ENCODE data around the gene FAHD2A.
A peak's percentile ranks its signal among the peaks of the same experiment; 100 is the strongest.
"Not testable (repeated sequence)": the region's sequence is repeated elsewhere in the genome, so short reads cannot be mapped to it uniquely, and the experiment has no call there.

Gene FAHD2A, protein sequence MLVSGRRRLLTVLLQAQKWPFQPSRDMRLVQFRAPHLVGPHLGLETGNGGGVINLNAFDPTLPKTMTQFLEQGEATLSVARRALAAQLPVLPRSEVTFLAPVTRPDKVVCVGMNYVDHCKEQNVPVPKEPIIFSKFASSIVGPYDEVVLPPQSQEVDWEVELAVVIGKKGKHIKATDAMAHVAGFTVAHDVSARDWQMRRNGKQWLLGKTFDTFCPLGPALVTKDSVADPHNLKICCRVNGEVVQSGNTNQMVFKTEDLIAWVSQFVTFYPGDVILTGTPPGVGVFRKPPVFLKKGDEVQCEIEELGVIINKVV

DNA sequence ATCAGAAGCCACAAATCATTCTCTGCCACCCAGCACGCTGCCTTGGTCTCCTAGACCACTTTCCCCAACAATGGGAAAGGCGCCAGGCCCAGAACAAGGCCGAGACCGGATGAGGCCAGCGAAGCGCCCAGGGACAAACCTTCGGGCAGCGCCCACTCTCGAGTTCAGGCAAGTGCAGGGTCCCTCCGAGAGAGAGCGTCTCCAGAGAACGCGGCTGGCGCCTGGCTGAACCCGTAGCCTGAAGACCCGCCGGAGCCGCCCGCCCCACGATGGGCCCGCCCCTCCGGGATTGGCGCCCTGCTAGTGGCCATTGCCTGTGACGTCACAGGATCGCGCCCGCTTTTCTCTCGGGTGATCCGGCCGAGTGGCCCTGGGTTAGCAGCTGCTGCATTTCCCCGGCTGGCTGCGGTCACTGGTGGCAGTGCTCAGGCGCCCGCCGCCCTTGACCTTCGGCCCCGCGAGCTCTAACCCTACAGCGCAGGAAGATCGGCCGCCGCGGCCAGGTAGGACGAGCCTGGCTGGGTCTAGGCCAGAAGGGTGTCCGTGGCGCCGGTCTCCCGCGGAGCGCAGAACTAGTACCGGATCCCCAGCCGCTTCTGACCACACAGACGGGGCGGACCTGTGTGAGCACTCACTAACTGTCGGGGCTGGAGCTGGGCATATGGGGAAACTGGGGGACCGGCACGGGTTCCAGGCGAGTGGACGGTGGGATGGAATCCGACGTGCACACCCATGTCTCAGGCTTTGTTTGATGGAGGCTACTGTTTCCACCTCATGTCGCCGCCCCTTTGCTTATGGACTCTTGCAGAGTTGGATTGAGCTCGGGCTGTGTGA lies at the start of gene FAHD2A:
Gene FAHD2A, plus strand, starts transcription at position 339 of the 834 bp plus-strand sequence. CDS start 2,851 bp downstream, outside the sequence.
- DNase-seq (ENCODE audit: low read depth, low spot score), result peak; percentile 56

DNA sequence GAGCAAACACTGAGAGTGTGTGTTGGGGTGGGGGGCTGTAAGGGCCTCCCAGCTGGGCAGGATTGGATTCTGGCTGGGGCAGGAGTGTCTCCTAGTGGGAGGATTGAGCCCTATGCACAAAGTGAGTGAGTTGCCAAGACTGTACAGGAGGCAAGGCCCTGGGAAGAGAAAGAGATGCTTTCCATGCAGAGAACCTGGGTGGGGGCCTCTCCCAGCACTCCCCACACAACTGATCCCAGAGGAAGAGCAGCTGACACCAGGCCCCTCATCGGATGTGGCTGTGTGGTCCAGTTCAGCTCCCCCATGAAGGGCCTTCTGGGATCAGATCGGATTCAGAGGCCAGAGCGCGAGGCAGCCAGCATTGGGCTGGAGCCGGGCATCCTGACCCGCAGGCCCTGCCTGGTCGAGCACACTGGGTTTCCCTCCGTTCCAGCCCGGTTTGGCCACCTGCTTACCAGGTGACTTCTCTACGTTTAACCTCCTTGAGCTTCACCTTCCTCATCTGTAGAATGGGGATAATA lies 49.4 kb upstream of the FAHD2A start:
- no peak for DNase-seq (ENCODE audit: low read depth, low spot score)

DNA sequence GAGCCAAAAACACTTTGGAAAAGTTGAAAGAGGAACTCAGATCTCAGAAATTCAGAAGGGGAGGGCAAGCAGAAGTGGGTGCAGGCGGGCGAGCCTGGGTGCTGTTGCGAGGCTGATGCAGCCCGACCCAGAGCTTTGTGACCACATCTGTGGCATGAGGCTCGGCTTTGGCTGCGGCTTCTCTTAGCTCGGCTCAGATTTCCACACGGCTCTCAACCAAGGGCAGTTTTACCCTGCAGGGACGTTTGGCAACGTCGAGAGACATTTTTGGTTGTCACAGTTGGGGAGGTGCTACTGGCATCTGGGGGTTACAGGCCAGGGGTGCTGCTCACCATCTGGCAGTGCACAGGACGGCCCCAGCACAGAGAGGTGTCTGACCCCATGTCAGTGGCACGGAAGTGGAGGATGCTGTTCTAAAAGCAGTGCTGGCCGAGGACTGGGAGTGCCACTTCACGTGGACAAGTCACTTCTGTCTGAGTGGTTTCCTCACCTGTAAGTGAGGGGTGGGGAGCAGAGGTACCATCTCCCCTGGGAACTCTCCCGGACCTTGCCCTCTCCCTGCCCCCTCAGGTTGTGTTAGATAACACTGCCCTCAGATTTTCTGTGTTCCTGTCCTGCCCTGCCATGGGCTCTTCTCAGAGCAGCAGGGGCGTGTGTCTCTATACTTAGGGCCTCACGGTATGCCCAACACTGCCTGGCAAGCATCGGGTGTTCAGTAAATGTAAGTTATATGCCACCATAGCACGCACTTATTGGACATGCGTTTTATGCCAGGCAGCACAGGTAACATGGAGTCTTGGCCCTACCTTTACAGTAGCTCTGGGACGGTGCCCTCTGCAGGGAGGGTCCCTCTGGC lies 48.7 kb upstream of the FAHD2A start:
- no peak for DNase-seq (ENCODE audit: low read depth, low spot score)

DNA sequence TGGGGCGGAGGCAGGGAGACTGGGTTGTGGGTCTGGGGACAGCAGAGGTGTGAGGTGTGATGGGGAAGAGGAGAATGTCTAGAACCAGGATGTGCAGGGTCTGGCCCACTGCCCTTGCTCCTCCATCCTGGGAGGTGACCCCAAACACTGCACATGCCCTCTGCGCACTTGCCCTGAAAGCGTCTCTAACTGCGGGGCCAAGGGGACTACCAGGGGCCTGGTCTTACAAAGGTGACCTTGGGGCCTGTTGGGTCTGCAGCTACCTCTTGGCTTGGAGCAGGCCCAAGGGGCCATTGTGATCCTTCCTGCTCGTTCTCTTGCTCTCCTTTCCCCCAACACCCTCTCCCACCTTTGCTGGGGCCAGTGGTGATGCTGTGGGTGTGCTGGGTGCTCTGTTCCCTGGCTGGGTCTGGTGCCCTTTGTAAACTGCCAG lies 48.0 kb upstream of the FAHD2A start:
- no peak for DNase-seq (ENCODE audit: low read depth, low spot score)

DNA sequence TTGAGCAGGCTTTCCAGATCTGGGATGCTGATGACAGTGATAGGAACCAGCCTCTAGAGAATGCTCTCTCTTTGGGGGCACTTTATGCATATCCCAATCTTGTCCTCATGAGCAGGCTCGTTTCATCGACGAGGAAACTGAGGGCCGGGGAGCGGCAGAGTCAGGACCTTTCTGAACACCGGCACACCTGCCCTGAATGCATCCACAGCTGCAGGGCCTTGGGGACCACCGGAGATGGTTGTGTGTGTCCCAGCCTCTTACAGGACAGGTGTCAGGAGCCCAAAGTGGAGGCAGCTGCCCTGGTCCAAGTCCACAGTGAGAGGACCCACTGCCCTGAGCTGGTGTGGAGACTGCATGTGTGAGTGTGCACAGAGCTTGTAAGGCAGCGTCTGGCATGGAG lies 47.6 kb upstream of the FAHD2A start:
- no peak for DNase-seq (ENCODE audit: low read depth, low spot score)

DNA sequence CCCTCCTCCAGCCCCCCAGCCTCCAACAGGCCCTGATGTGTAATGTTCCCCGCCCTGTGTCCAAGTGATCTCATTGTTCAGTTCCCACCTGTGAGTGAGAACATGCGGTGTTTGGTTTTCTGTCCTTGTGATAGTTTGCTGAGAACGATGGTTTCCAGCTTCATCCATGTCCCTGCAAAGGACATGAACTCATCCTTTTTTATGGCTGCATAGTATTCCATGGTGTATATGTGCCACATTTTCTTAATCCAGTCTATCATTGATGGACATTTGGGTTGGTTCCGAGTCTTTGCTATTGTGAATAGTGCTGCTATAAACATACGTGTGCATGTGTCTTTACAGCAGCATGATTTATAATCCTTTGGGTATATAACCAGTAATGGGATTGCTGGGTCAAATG lies 47.0 kb upstream of the FAHD2A start:
- not testable (repeated sequence) for DNase-seq (ENCODE audit: low read depth, low spot score)

DNA sequence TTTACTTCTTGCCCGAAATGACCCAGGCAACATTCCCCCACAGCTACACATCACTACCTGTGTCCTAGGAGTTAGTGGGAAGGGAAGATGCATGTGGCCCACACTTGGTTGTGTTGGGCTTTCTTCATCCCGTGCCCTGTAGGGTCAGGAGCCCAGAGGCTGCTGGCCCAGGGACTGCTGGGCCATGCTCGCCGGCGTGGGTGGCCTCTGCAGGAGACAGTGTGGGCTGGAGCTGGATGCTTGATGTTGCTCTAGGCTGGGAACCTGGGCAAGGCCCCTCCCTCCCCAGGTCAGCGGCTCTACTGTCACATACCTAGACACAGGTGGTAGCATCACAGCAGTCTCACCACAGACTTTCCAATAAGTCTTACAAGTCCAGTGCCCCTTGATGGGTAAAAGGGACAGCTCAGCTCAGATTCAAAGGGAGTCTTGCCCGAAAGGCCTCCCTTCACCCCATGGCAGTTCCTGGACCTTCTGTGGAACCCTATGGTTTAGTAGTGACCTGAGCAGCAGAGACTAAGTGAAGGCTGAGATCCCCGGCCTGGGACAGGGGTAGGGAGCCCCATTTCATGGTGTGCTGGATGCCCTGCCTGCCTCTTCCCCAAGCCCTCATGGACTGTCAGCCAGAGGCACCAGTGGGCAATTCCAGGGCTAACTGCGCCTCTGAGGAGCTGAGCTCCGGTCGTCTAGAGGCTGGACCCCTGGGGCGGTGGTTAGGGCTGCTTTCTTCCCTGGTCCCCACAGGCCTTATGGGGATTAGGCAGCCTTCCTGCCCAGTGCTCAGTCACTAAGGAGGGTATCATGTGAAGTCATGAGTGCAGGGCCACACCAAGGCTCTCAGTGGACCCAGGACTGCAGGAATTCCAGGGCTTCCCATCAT lies 45.4 kb upstream of the FAHD2A start:
- DNase-seq (ENCODE audit: low read depth, low spot score), result no peak

DNA sequence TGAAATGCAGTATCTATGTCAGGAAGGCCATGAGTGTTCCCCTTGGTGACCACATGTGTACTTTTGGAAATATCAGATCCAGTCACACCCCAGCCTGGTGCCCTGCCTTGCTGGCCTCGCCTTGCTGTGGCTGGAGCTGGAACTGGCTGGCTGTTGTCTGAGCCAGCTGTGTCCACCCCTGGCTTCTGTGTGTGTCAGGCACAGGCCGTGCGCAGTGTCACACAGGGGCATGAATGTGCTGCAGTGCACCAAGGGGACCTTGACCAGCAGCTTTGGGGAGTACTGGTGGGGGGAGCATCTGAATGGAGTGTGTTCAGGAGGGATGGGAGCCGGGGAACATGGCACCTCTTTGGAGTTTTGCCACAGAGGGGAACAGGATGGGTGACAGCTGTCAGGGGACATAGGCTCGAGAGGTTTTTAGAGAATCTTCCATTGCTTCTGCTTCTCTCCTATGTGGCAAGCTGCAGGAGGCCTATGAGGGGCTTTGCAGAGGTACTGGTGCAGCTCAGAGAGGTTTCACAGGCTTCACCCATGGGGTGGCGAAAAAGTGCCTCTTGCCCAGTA lies 44.7 kb upstream of the FAHD2A start:
- no peak for DNase-seq (ENCODE audit: low read depth, low spot score)

DNA sequence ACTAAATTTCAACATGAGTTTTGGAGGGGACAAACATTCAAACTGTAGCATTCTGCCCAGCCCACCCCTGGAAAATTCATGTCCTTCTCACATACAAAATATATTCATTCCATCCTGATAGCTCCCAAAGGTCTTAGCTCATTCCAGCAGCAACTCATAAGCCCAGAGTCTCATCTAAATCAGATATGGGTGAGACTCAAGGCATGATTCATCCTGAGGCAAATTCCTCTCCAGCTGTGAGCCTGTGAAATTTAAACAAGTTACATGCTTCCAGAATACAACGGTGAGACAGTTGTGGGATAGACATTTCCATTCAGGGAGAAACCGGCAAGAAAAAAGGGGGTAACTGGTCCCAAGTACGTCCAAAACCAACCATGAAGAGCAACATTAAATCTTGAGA lies 43.5 kb upstream of the FAHD2A start:
- no peak for DNase-seq (ENCODE audit: low read depth, low spot score)

DNA sequence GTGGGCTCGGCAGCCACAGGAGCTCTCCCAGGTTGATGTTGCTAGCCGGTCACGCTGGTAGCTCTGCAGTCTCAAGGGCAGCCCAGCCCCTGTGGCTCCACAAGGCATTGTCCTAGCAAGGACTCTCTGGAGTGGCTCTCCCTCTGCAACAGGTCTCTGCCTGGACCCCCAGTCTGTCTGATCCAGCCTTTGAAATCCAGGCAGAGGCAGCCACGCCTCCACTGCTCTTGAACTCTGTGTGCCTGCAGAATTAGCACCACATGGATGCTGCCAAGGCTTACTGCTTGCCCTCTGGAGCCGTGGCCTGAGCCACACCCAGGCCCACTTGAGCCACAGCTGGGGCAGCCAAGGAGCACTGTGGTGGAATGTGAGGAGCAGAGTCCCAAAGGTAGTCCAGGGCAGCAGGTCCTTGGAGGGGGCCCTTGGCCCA lies 43.0 kb upstream of the FAHD2A start:
- DNase-seq (ENCODE audit: low read depth, low spot score), result no peak

DNA sequence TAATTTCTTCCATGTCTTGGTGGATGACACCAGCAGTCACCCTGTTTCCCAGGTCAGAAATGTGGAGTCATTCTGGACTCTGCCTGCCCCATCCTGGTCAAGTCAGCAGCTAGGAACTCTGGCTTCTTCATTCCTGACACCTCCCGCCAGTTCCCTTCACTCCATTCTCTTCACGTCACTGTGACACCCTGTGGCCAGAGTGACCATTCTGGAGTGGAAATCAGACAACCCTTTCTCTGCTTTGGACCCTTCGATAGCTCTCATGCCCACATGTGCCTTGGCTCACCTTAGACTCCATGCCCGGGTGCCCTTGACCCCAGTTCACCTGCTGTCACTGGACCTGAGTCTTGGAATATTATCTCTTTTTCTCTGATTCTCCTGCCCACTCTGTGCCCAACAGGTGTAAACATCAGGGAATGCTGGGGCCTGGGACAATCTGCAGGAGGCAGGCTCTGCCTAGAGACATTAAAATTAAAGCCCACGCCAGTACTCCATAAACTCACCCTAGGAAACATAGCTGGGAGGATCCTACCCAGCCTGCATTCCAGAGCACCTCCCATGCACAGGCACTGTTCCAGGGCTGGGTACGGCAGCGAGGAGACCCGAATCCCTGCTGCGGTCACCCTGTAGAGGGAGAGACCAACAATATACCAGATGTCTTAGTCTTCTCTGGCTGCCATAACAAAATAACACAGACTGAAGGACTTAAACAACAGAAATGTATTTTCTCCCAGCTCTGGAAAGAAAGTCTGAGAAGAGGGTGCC lies 41.1 kb upstream of the FAHD2A start:
- no peak for DNase-seq (ENCODE audit: low read depth, low spot score)

DNA sequence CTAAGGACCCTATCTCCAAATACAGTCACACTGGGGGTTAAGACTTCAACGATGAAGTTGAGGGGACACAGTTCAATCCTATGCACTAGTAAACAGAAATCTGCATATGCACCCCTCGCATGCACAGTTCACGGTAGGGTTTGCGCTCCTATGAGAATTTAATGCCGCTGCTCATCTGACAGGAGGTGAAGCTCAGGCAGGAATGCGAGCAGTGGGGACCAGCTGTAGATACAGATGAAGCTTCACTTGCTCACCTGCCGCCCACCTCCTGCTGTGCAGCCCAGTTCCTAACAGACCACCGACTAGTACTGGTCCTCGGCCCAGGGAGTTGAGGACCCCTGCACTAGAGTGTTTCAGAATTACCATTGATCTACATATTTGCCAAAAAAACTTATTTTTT lies 40.0 kb upstream of the FAHD2A start:
- no peak for DNase-seq (ENCODE audit: low read depth, low spot score)

DNA sequence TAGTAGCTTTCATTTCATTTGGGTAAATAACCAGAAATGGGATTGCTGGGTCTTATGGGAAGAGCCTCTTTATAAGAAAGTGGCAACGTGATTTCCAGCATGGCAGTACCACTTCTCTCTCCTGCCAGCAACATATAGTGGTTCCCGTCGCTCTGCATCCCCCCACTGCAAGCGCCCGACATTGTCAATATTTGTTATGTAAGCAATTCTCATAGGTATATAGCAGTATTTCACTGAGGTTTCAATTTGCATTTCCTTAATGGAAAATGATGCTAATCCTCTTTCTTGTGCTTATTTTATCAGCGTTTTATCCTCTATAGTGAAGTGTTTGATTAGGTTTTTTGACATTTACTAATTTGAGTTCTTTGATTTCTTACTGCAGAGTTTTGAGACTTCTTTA lies 36.0 kb upstream of the FAHD2A start:
- DNase-seq (ENCODE audit: low read depth, low spot score), result no peak

DNA sequence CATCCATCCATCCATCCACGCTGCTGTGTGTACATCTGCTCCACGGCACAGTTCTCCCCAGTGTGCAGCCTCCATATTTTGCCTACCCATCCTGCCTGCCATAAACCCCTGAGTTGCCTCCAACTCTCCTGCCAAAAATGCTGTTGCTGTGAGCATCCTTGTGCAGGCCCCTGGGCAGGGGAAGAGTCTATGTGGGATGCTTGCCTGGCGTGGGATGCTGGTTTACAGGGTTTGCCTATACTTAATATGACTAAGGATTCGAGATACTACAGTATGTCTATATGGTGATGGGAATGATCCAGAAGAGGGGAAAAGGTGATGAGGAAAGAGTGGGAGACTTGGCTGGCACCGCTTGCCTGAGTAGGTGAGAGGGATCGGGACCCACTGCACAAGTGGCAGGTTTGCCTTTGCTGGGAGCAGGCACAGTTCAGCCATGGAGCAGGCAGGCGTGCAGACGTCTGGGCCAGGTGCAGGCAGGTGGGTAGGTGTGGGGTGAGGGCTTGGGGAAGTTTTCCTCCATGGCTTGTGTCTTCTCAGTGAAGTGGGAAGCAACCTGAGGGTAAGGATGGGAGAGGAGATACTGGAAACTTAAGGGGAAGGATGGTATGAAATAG lies 30.2 kb upstream of the FAHD2A start:
- no peak for DNase-seq (ENCODE audit: low read depth, low spot score)

DNA sequence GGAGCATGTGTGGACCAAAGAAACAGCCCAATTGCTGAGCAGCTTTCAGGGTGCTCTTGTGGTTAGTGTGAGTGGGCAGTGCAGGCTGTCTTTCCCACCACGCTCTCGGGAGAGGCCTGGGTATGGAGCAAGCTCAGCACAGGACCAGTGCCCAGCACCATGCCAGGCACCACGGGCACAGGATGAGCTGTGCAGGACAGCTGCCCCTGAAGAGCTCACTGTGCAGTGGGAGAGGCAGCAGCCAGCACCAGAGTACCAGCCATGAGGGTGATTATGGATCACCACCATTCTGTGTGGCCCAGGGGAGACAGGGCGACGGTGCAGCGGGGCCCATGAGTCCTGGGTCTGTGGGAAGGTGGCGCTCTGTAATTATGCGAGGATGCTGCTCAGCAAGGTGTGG lies 29.7 kb upstream of the FAHD2A start:
- no peak for DNase-seq (ENCODE audit: low read depth, low spot score)

DNA sequence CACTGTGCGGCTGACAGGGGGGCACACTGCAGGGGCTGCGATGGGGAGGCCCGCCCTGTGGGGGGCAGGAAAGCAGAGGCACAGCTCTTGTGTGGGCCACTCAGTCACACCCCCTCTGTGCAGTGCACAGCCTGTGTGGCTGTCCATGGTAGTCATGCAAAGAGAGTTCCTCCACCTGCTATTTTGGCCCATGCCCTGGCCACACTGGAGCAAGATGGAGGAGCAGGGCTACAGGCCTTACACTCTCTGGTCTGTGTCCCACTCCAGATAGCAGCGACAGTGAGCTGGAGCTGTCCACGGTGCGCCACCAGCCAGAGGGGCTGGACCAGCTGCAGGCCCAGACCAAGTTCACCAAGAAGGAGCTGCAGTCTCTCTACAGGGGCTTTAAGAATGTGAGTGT lies 28.5 kb upstream of the FAHD2A start:
- DNase-seq (ENCODE audit: low read depth, low spot score), result no peak

DNA sequence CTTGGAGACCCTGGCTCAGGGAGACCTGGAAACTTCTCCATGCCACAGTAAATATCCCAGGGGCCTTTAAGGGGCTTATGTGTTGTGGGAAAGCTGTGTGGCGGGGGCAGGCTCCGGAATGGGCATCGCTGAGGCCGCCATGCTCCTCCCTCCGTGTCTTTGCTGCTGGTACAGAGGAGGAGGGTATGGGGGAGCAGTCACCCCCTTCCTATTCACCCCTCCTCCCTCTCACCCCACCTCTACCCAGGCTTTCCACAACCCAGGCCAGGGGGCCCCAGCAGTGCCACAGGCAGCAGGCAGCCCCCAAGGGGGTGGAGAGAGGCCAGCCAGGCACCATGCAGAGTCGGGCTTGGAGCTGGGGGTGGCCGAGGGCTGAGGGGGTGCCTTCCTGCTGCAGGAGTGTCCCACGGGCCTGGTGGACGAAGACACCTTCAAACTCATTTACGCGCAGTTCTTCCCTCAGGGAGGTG lies 28.0 kb upstream of the FAHD2A start:
- DNase-seq (ENCODE audit: low read depth, low spot score), result no peak

DNA sequence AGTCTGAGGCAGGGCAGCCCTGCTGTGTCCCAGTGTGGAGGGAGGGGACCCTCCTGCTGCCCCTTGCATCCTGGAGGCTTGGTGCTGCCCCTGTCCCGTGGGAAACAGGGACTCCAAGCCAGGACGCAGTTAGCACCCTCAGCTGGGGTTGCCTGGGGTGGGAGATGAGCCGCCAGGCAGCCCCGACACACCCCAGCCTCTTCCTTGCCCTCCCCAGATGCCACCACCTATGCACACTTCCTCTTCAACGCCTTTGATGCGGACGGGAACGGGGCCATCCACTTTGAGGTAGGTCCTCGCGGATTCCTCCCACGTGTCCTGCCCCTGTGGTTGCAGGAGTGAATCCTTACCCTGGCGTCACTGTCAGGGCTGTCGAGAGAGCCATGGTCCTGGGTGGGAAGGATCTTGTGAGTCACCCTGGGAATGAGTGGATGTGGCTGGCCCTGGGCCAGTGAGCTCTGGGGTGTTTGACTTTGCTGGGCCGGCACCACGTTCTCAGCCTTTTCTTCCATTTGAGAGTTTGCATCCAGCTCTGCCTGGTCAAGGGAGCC lies 27.5 kb upstream of the FAHD2A start:
- no peak for DNase-seq (ENCODE audit: low read depth, low spot score)

Data from iPS DF 19.7 (cell line).